Mesendoderm (in vitro differentiated cells): ENCODE results near the gene CEP19.
"Not testable (repeated sequence)": the region's sequence is repeated elsewhere in the genome, so short reads cannot be mapped to it uniquely, and the experiment has no call there.

Experiments used
- DNase-seq: peaks from one replicate; pipeline ENCODE4 v3.0.0; 2013
- H2AK5ac ChIP-seq: 2 replicates; pipeline ENCODE4 v1.6.1; 2013; ENCODE audit warnings: low read length, inconsistent platforms
- H2BK120ac ChIP-seq: 2 replicates; pipeline ENCODE4 v1.6.1; 2013; ENCODE audit warnings: low read depth, mild to moderate bottlenecking, low read length, moderate library complexity, mixed read lengths
- H2BK15ac ChIP-seq: replicated peaks from 2 replicates; pipeline ENCODE4 v1.6.1; 2013; ENCODE audit warnings: low read depth, mild to moderate bottlenecking, moderate library complexity
- H2BK5ac ChIP-seq: 2 replicates; pipeline ENCODE4 v1.6.1; 2013; ENCODE audit warnings: low read length, inconsistent platforms
- H3K18ac ChIP-seq: 2 replicates; pipeline ENCODE4 v1.6.1; 2013; ENCODE audit warnings: mild to moderate bottlenecking, low read length, mixed read lengths
- H3K23ac ChIP-seq: one replicate; pipeline ENCODE4 v1.6.1; 2013; ENCODE audit warnings: low read length
- H3K27ac ChIP-seq: 2 replicates; pipeline ENCODE4 v1.5.1; 2013; ENCODE audit warnings: low read depth, mild to moderate bottlenecking, inconsistent platforms, low read length, moderate library complexity
- H3K27me3 ChIP-seq: 2 replicates; pipeline ENCODE4 v1.6.1; 2013; ENCODE audit warnings: low read length, control low read depth, mild to moderate bottlenecking, inconsistent platforms; ENCODE audit not compliant: insufficient read depth, poor library complexity
- H3K36me3 ChIP-seq: 2 replicates; pipeline ENCODE4 v1.6.1; 2013; ENCODE audit warnings: low read length, inconsistent platforms; ENCODE audit not compliant: control insufficient read depth, insufficient read depth
- H3K4ac ChIP-seq: one replicate; pipeline ENCODE4 v1.6.1; 2013; ENCODE audit warnings: low read depth, mild to moderate bottlenecking, low read length, moderate library complexity
- H3K4me1 ChIP-seq: 2 replicates; pipeline ENCODE4 v1.6.1; 2013; ENCODE audit warnings: low read depth, low read length, inconsistent platforms; ENCODE audit not compliant: control insufficient read depth
- H3K4me2 ChIP-seq: 2 replicates; pipeline ENCODE4 v1.6.1; 2013; ENCODE audit warnings: low read length
- H3K4me3 ChIP-seq: 2 replicates; pipeline ENCODE4 v1.5.1; 2013; ENCODE audit warnings: mild to moderate bottlenecking, low read length
- H3K56ac ChIP-seq: one replicate; pipeline ENCODE4 v1.6.1; 2013; ENCODE audit warnings: low read length
- H3K79me1 ChIP-seq: 2 replicates; pipeline ENCODE4 v1.6.1; 2013; ENCODE audit warnings: low read length, inconsistent platforms
- H3K79me2 ChIP-seq: 2 replicates; pipeline ENCODE4 v1.6.1; 2013; ENCODE audit warnings: mild to moderate bottlenecking, low read length; ENCODE audit not compliant: control insufficient read depth, insufficient read depth
- H3K9ac ChIP-seq: 2 replicates; pipeline ENCODE4 v1.6.1; 2013; ENCODE audit warnings: low read length, inconsistent platforms
- H4K5ac ChIP-seq: one replicate; pipeline ENCODE4 v1.6.1; 2013; ENCODE audit warnings: low read length
- H4K8ac ChIP-seq: one replicate; pipeline ENCODE4 v1.6.1; 2013; ENCODE audit warnings: low read depth, mild to moderate bottlenecking, control low read depth, low read length, moderate library complexity
- WGBS: extraction: QIAGEN DNeasy Blood & Tissue Kit; methylation state at CpG from one replicate; pipeline ENCODE4 v1.1.7; 2013; ENCODE audit warnings: low lambda C conversion rate, missing lambda C conversion rate; ENCODE audit not compliant: insufficient coverage; ENCODE audit errors: extremely low coverage; 5-methylcytosine and 5-hydroxymethylcytosine counted together

The CEP19 gene

GRCh38 chr3:196749125-196749524 is 37.1 kb upstream of the CEP19 start:
- WGBS = no CpG with 5 or more reads among the region's 8 CpGs
- Histone ChIP-seq H3K9ac (no peak overlapping the region), H3K4ac (no peak overlapping the region), H3K27ac (no peak overlapping the region), H3K4me2 (no peak overlapping the region), H3K79me2 (peaks cover 54% of the 10 kb centered on the region), H2BK120ac (no peak overlapping the region), H2BK15ac (no peak overlapping the region), H2AK5ac (no peak overlapping the region), H3K18ac (no peak overlapping the region), H3K56ac (no peak overlapping the region), H3K4me1 (no peaks in the 10 kb centered on the region), H3K36me3 (no peaks in the 10 kb centered on the region), H3K27me3 (no peaks in the 10 kb centered on the region), H4K8ac (no peak overlapping the region), H3K4me3 (no peak overlapping the region), H4K5ac (no peak overlapping the region), H3K79me1 (peaks cover 5% of the 10 kb centered on the region), H3K23ac (no peak overlapping the region), H2BK5ac (no peak overlapping the region)
- no peak for DNase-seq

- H3K4me3 ChIP-seq, DNase-seq: not testable (repeated sequence)
- WGBS = no CpG with 5 or more reads among the region's 10 CpGs
These were observed 31.5 kb upstream of the CEP19 start for GRCh38 chr3:196743569-196743968.

GRCh38 chr3:196741249-196741889 is 29.3 kb upstream of the CEP19 start:
- Histone ChIP-seq H2BK15ac (no peak overlapping the region), H2BK120ac (no peak overlapping the region), H3K4me1 (peaks cover 7% of the 10 kb centered on the region), H3K23ac (peak overlapping the region; percentile 45), H3K4me2 (peak overlapping the region; percentile 37), H3K9ac (peak overlapping the region; percentile 99), H3K79me2 (peaks cover 46% of the 10 kb centered on the region), H3K4me3 (peak overlapping the region; percentile 100), H3K36me3 (no peaks in the 10 kb centered on the region), H3K27ac (no peak overlapping the region), H3K79me1 (peaks cover 6% of the 10 kb centered on the region), H3K4ac (no peak overlapping the region), H2AK5ac (no peak overlapping the region), H4K8ac (no peak overlapping the region), H4K5ac (no peak overlapping the region), H3K18ac (no peak overlapping the region), H3K56ac (peak overlapping the region; percentile 99), H2BK5ac (no peak overlapping the region), H3K27me3 (no peaks in the 10 kb centered on the region)
- no CpG with 5 or more reads among the region's 5 CpGs for whole genome bisulfite sequencing
- DNase-seq = no peak

More at GRCh38 chr3:196743569-196743968, 31.5 kb upstream of the CEP19 start:
- not testable (repeated sequence) for H2AK5ac ChIP-seq, H3K4me1 ChIP-seq, H2BK15ac ChIP-seq, H3K27me3 ChIP-seq, H3K9ac ChIP-seq, H2BK5ac ChIP-seq, H4K5ac ChIP-seq, H3K4me2 ChIP-seq, H3K56ac ChIP-seq, H2BK120ac ChIP-seq, H4K8ac ChIP-seq, H3K23ac ChIP-seq, H3K27ac ChIP-seq, H3K36me3 ChIP-seq, H3K18ac ChIP-seq, H3K4ac ChIP-seq
- H3K79me1 ChIP-seq = peaks cover 10% of the 10 kb centered on the region
- peaks cover 57% of the 10 kb centered on the region for H3K79me2 ChIP-seq

GRCh38 chr3:196740481-196741248 is 28.6 kb upstream of the CEP19 start:
- Histone ChIP-seq H2BK15ac (no peak overlapping the region), H3K36me3 (no peaks in the 10 kb centered on the region), H4K5ac (peak overlapping the region; percentile 87), H3K9ac (peak overlapping the region; percentile 99), H2BK120ac (no peak overlapping the region), H3K18ac (peak overlapping the region; percentile 91), H3K56ac (peak overlapping the region; percentile 99), H3K79me1 (peaks cover 6% of the 10 kb centered on the region), H2BK5ac (no peak overlapping the region), H3K23ac (peak overlapping the region; percentile 45), H3K4me2 (peak overlapping the region; percentile 37), H3K4ac (peak overlapping the region; percentile 29), H3K79me2 (peaks cover 43% of the 10 kb centered on the region), H3K27me3 (no peaks in the 10 kb centered on the region), H4K8ac (peak overlapping the region; percentile 96), H3K4me1 (peaks cover 7% of the 10 kb centered on the region), H3K4me3 (peak overlapping the region; percentile 100), H3K27ac (peak overlapping the region; percentile 98), H2AK5ac (no peak overlapping the region)
- no CpG with 5 or more reads among the region's 30 CpGs for WGBS
- peak; percentile 74 for DNase-seq

GRCh38 chr3:196739671-196740480 is 27.8 kb upstream of the CEP19 start, which contains the start of gene PAK2:
PAK2 (plus strand) TSS chr3:196739857; CDS start chr3:196782647, 42,790 bp downstream.
- peak; percentile 94 for DNase-seq
- H3K18ac ChIP-seq = peak within 1 kb of the TSS; percentile 91
- peak within 1 kb of the TSS; percentile 100 for H3K4me3 ChIP-seq
- H3K23ac ChIP-seq = peak within 1 kb of the TSS; percentile 45
- H3K4me1 ChIP-seq = peaks cover 7% of the 10 kb centered on the region
- H3K27me3 ChIP-seq = no peaks in the 10 kb centered on the region
- H3K4ac ChIP-seq = peak within 1 kb of the TSS; percentile 66
- no peak within 1 kb of the TSS for H2BK15ac ChIP-seq
- peak within 1 kb of the TSS; percentile 37 for H3K4me2 ChIP-seq
- peak within 1 kb of the TSS; percentile 98 for H3K27ac ChIP-seq
- H2BK5ac ChIP-seq = no peak within 1 kb of the TSS
- H3K9ac ChIP-seq = peak within 1 kb of the TSS; percentile 99
- H2AK5ac ChIP-seq = no peak within 1 kb of the TSS
- no peaks in the 10 kb centered on the region for H3K36me3 ChIP-seq
- peak within 1 kb of the TSS; percentile 99 for H3K56ac ChIP-seq
- peaks cover 6% of the 10 kb centered on the region for H3K79me1 ChIP-seq
- peak within 1 kb of the TSS; percentile 87 for H4K5ac ChIP-seq
- peaks cover 36% of the 10 kb centered on the region for H3K79me2 ChIP-seq
- no CpG with 5 or more reads among the region's 86 CpGs for WGBS
- H4K8ac ChIP-seq = peak within 1 kb of the TSS; percentile 96
- no peak within 1 kb of the TSS for H2BK120ac ChIP-seq
